NT2/D1 (cell line): ENCODE measurements around the gene C22orf15.

Experiments used
- YY1 ChIP-seq: IDR thresholded peaks from 2 replicates; pipeline ENCODE4 v1.6.1; 2011; ENCODE audit not compliant: insufficient read length, insufficient read depth
- ZNF274 ChIP-seq: IDR thresholded peaks from 2 replicates; pipeline ENCODE4 v1.6.1; 2011; ENCODE audit warnings: mild to moderate bottlenecking, low read depth, low read length

- TF ChIP-seq ZNF274, result no peak
- TF ChIP-seq YY1, result no peak
These were observed 48.8 kb upstream of the C22orf15 start for GRCh38 chr22:23713696-23714595.
